HG03378 (cell line): Measurements from ENCODE around the gene GPR22.

Experiments
- ATAC-seq: cut with Tn5 transposase; IDR thresholded peaks from one replicate; pipeline ENCODE4 v1.9.1; 2021; ENCODE audit warnings: mild to moderate bottlenecking, moderate library complexity; ENCODE audit not compliant: unreplicated experiment

The GPR22 gene

GRCh38 chr7:107469929-107470328 lies at the start of gene GPR22:
TSS of gene GPR22 (plus strand) at chr7:107470057. CDS start at chr7:107474061, 4,004 bp downstream.
- ATAC-seq: no peak

- no peak for ATAC-seq
These were observed 42.4 kb upstream of the GPR22 start for GRCh38 chr7:107427462-107427861.

GRCh38 chr7:107428642-107429041 lies 41.2 kb upstream of the GPR22 start:
- ATAC-seq: no peak

GRCh38 chr7:107430057-107430456 lies 39.8 kb upstream of the GPR22 start:
- ATAC-seq: no peak

- ATAC-seq: no peak
These were observed 37.6 kb upstream of the GPR22 start for GRCh38 chr7:107432261-107432660.

- no peak for ATAC-seq
These were observed 34.1 kb upstream of the GPR22 start for GRCh38 chr7:107435749-107436148.

- ATAC-seq: no peak
These were observed 30.8 kb upstream of the GPR22 start for GRCh38 chr7:107439025-107439424.

GRCh38 chr7:107441581-107442422 lies 28.1 kb upstream of the GPR22 start:
- no peak for ATAC-seq

GRCh38 chr7:107442678-107443077 lies 27.2 kb upstream of the GPR22 start:
- no peak for ATAC-seq

- no peak for ATAC-seq
These were observed 23.3 kb upstream of the GPR22 start for GRCh38 chr7:107446531-107446930.

GRCh38 chr7:107446988-107447387 lies 22.9 kb upstream of the GPR22 start:
- no peak for ATAC-seq

GRCh38 chr7:107450970-107451369 lies 18.9 kb upstream of the GPR22 start:
- ATAC-seq: no peak

- no peak for ATAC-seq
These were observed 16.5 kb upstream of the GPR22 start for GRCh38 chr7:107453388-107453787.

- no peak for ATAC-seq
These were observed 7.8 kb upstream of the GPR22 start for GRCh38 chr7:107461938-107462533.

GRCh38 chr7:107463139-107464078 lies 6.4 kb upstream of the GPR22 start:
- no peak for ATAC-seq

- no peak for ATAC-seq
These were observed 5.1 kb upstream of the GPR22 start for GRCh38 chr7:107464666-107465226.

- no peak for ATAC-seq
These were observed 1.9 kb upstream of the GPR22 start for GRCh38 chr7:107467972-107468371.

- no peak for ATAC-seq
These were observed 1.0 kb upstream of the GPR22 start for GRCh38 chr7:107468824-107469223.

- no peak for ATAC-seq
These were observed 1.6 kb downstream of the GPR22 start for GRCh38 chr7:107471292-107472070.

GRCh38 chr7:107472116-107472515 lies 2.3 kb downstream of the GPR22 start:
- ATAC-seq: no peak
